ENCODE measurements around the gene POMC.
A peak's percentile ranks its signal among the peaks of the same experiment; 100 is the strongest.

POMC gene

GRCh38 chr2:25176541-25177181 is 8.3 kb upstream of the POMC start:
- DNase-seq (ENCODE audit: low spot score), result no peak
- TF ChIP-seq CTCF (IDR thresholded peaks at IDR 0.05; ENCODE audit: extremely low read depth, missing control alignments), result no peak

GRCh38 chr2:25176138-25176537 is 7.8 kb upstream of the POMC start:
- no peak for DNase-seq (ENCODE audit: low spot score)
- TF ChIP-seq CTCF (IDR thresholded peaks at IDR 0.05; ENCODE audit: extremely low read depth, missing control alignments), result no peak

GRCh38 chr2:25174192-25174861 is 5.9 kb upstream of the POMC start:
- no peak for TF ChIP-seq CTCF (IDR thresholded peaks at IDR 0.05; ENCODE audit: extremely low read depth, missing control alignments)
- no peak for DNase-seq (ENCODE audit: low spot score)

- TF ChIP-seq CTCF (IDR thresholded peaks at IDR 0.05; ENCODE audit: extremely low read depth, missing control alignments), result no peak
- DNase-seq (ENCODE audit: low spot score), result no peak
These were observed 5.3 kb upstream of the POMC start for GRCh38 chr2:25173719-25174118.

GRCh38 chr2:25170888-25171287 is 2.5 kb upstream of the POMC start:
- TF ChIP-seq CTCF (IDR thresholded peaks at IDR 0.05; ENCODE audit: extremely low read depth, missing control alignments), result no peak
- DNase-seq (ENCODE audit: low spot score), result no peak

- DNase-seq (ENCODE audit: low spot score), result no peak
- no peak for TF ChIP-seq CTCF (IDR thresholded peaks at IDR 0.05; ENCODE audit: extremely low read depth, missing control alignments)
These were observed 692 bp upstream of the POMC start for GRCh38 chr2:25169073-25169470.

- TF ChIP-seq CTCF (IDR thresholded peaks at IDR 0.05; ENCODE audit: extremely low read depth, missing control alignments), result peak; percentile 68
- peak; percentile 85 for DNase-seq (ENCODE audit: low spot score)
These were observed 2.1 kb downstream of the POMC start for GRCh38 chr2:25165992-25166875.

Data from GM20000 (cell line).